Osteoblast (primary cell): ENCODE results near the gene ADCK1. TPM values are rescaled to one million over a fixed set of nuclear protein-coding genes. Genes with fewer than 3 reads are reported as not detected.

Experiments used
- DNase-seq: peaks from one replicate; pipeline ENCODE4 v3.0.0; 2011; ENCODE audit warnings: low spot score, mixed read lengths; ENCODE audit not compliant: insufficient read length; ENCODE audit errors: missing footprints
- H2AFZ ChIP-seq: 2 replicates; pipeline ENCODE4 v1.6.0; 2011; ENCODE audit warnings: mild to moderate bottlenecking, low read length
- H3K27ac ChIP-seq: 2 replicates; pipeline ENCODE4 v1.5.1; 2011; ENCODE audit warnings: mild to moderate bottlenecking, low read depth, low read length, moderate library complexity
- H3K27me3 ChIP-seq: 2 replicates; pipeline ENCODE4 v1.6.0; 2012; ENCODE audit warnings: mild to moderate bottlenecking, control low read depth, inconsistent platforms, low read length, moderate library complexity; ENCODE audit not compliant: insufficient read depth
- H3K36me3 ChIP-seq: 2 replicates; pipeline ENCODE4 v1.5.1; 2011; ENCODE audit warnings: mild to moderate bottlenecking, low read length, control low read depth, moderate library complexity; ENCODE audit not compliant: insufficient read depth
- H3K4me1 ChIP-seq: 2 replicates; pipeline ENCODE4 v1.5.1; 2011; ENCODE audit warnings: mild to moderate bottlenecking, low read length, control low read depth, moderate library complexity; ENCODE audit not compliant: insufficient read depth
- H3K4me2 ChIP-seq: 2 replicates; pipeline ENCODE4 v1.6.0; 2011; ENCODE audit warnings: mild to moderate bottlenecking, low read length; ENCODE audit not compliant: insufficient read depth
- H3K4me3 ChIP-seq: fragments of 200-600 bp; sonication (generic); 3 replicates; pipeline ENCODE4 v1.5.1; 2012; ENCODE audit warnings: mild to moderate bottlenecking, low read length, inconsistent platforms; ENCODE audit not compliant: insufficient read depth
- H3K79me2 ChIP-seq: 2 replicates; pipeline ENCODE4 v1.6.0; 2012; ENCODE audit warnings: mild to moderate bottlenecking, low read length, control low read depth, inconsistent platforms; ENCODE audit not compliant: insufficient read depth
- H3K9me3 ChIP-seq: 2 replicates; pipeline ENCODE4 v1.5.1; 2011; ENCODE audit warnings: low read depth, low read length, control low read depth
- H4K20me1 ChIP-seq: 2 replicates; pipeline ENCODE4 v1.6.0; 2012; ENCODE audit warnings: mild to moderate bottlenecking, low read length, control low read depth; ENCODE audit not compliant: insufficient read depth
- total RNA-seq: library from RNA; depleted of rRNA; stranded (reverse); fragments of >200 nt; gene quantifications from 2 replicates; pipeline ENCODE4 v1.2.3, GENCODE V29; 2012
- TF ChIP-seq, protein P1 (sequence below): IDR thresholded peaks from 2 replicates; pipeline ENCODE4 v1.5.1; 2011; ENCODE audit warnings: mild to moderate bottlenecking, low read depth, low read length, moderate library complexity; ENCODE audit errors: extremely low read depth

The ADCK1 gene
- total RNA-seq, 1 donor, result 9.0 TPM

DNA sequence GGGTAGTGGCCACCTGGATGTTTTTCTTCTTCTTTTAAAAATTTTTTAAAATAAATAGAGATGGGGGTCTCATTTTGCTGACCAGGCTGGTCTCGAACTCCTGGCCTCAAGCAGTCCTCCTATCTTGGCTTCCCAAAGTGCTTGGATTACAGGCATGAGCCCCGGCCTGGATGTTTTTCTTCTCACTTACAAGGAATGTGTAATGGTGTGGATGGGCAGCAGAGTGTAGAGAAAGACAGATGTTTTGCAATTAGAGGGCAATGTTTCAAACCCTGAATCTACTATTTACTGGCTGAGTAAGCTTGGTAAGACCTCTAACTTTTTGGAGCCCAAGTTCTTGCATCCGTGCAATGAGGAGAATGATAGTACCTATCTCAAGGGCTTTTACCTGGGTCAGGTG is 48.1 kb downstream of the ADCK1 start:
- H3K9me3 ChIP-seq, result no peaks in the 10 kb centered on the region

DNA sequence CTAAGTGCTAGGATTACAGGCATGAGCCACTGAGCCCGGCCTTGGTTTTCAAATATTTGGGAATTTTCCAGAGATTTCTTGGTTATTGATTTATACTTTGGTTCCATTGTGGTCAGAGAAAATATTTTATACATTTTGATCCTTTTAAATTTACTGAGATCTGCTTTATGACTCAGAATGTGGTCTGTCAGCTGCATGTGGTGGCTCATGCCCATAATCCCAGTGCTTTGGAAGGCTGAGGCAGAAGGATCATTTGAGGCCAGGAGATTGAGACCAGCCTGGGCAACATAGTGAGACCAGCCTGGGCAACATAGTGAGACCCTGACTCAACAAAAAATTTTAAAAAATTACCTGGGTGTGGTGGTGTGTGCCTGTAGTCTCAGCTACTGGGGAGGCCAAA is 49.8 kb downstream of the ADCK1 start:
- no peaks in the 10 kb centered on the region for H3K9me3 ChIP-seq
- no peak overlapping the region for H3K4me2 ChIP-seq
- no peak overlapping the region for H2AFZ ChIP-seq
- no peaks in the 10 kb centered on the region for H3K27me3 ChIP-seq
- H3K79me2 ChIP-seq, result no peaks in the 10 kb centered on the region
- H3K36me3 ChIP-seq, result no peaks in the 10 kb centered on the region
- H4K20me1 ChIP-seq, result peaks cover 3% of the 10 kb centered on the region
- DNase-seq, result no peak
- no peaks in the 10 kb centered on the region for H3K4me1 ChIP-seq
- H3K4me3 ChIP-seq, result no peak overlapping the region
- TF ChIP-seq, protein P1, sequence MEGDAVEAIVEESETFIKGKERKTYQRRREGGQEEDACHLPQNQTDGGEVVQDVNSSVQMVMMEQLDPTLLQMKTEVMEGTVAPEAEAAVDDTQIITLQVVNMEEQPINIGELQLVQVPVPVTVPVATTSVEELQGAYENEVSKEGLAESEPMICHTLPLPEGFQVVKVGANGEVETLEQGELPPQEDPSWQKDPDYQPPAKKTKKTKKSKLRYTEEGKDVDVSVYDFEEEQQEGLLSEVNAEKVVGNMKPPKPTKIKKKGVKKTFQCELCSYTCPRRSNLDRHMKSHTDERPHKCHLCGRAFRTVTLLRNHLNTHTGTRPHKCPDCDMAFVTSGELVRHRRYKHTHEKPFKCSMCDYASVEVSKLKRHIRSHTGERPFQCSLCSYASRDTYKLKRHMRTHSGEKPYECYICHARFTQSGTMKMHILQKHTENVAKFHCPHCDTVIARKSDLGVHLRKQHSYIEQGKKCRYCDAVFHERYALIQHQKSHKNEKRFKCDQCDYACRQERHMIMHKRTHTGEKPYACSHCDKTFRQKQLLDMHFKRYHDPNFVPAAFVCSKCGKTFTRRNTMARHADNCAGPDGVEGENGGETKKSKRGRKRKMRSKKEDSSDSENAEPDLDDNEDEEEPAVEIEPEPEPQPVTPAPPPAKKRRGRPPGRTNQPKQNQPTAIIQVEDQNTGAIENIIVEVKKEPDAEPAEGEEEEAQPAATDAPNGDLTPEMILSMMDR, result no peak
- no peak overlapping the region for H3K27ac ChIP-seq

More for the DNA sequence above, 48.1 kb downstream of the ADCK1 start:
- no peaks in the 10 kb centered on the region for H3K36me3 ChIP-seq
- no peak for DNase-seq
- H4K20me1 ChIP-seq, result peaks cover 3% of the 10 kb centered on the region
- H3K4me2 ChIP-seq, result no peak overlapping the region
- H3K4me3 ChIP-seq, result no peak overlapping the region
- H3K4me1 ChIP-seq, result no peaks in the 10 kb centered on the region
- no peaks in the 10 kb centered on the region for H3K27me3 ChIP-seq
- no peaks in the 10 kb centered on the region for H3K79me2 ChIP-seq
- TF ChIP-seq, protein P1, result no peak
- H2AFZ ChIP-seq, result no peak overlapping the region
- H3K27ac ChIP-seq, result no peak overlapping the region

DNA sequence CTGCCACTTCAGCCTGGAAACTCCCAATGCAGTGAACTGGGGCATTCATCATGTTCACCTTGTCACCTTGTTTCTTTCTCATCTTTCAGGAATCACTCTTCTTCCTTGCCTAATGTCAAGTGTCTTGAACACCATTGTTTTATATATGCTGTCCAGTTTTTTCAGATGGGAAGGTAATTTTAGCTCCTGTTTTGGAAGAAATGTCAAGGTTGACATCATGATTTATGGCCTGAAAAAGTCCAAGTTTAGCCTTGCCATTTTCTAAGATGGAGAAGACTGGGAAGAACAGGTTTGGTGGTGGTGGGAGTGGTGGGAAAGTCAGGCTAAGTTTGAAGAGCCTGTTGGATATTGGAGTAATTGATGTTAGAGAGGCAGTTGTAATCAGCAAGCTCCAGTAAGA is 54.0 kb downstream of the ADCK1 start:
- H3K36me3 ChIP-seq, result no peaks in the 10 kb centered on the region
- TF ChIP-seq, protein P1, result no peak
- H3K9me3 ChIP-seq, result no peaks in the 10 kb centered on the region
- no peak for DNase-seq
- no peaks in the 10 kb centered on the region for H3K27me3 ChIP-seq
- no peak overlapping the region for H3K4me2 ChIP-seq
- H3K79me2 ChIP-seq, result no peaks in the 10 kb centered on the region
- no peak overlapping the region for H2AFZ ChIP-seq
- H4K20me1 ChIP-seq, result no peaks in the 10 kb centered on the region
- H3K27ac ChIP-seq, result no peak overlapping the region
- H3K4me3 ChIP-seq, result no peak overlapping the region
- no peaks in the 10 kb centered on the region for H3K4me1 ChIP-seq

DNA sequence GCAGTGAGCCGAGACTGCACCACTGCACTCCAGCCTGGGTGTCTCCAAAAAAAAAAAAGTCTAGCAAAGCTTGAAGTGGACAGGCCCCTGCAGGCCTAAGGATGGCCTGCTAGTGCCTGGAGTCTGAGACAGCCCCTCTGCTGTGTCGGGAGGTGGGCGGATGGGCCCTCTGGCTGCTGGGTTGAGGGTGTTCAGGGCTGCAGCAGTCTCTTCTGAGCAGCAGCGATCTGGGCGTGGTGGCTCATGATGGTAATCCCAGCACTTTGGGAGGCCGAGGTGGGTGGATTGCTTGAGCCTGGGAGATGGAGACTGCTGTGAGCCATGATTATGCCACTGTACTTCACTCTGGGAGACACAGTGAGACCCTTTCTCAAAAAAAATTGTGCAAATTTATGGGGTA is 57.0 kb downstream of the ADCK1 start:
- Histone ChIP-seq H3K79me2 (no peaks in the 10 kb centered on the region), H3K4me2 (no peak overlapping the region), H4K20me1 (no peaks in the 10 kb centered on the region), H3K4me1 (no peaks in the 10 kb centered on the region), H3K36me3 (no peaks in the 10 kb centered on the region), H3K4me3 (no peak overlapping the region), H3K27me3 (no peaks in the 10 kb centered on the region), H2AFZ (no peak overlapping the region), H3K9me3 (no peaks in the 10 kb centered on the region), H3K27ac (no peak overlapping the region)
- TF ChIP-seq, protein P1, result no peak
- DNase-seq, result no peak
